Heart left ventricle (tissue), 16 donors: Measurements from ENCODE around the gene MSLN. TPM values are rescaled to one million over a fixed set of nuclear protein-coding genes. Genes with fewer than 3 reads are reported as not detected.

Experiments used
- ATAC-seq, 4 donors: fragments of 200-7000 bp; cut with Tn5 transposase; one replicate each; pipeline ENCODE4 v1.9.1; 2020 to 2022; ENCODE audit warnings: moderate library complexity in 4 of 4, mild to moderate bottlenecking in 3 of 4, moderate number of reproducible peaks in 1 of 4
- DNase-seq, 5 donors: peaks; one replicate each; pipeline ENCODE4 v3.0.0-alpha.2; 2020
- H3K27ac ChIP-seq, 12 donors: fragments of 200-600 bp; sonication (generic) in 4 of 12; one replicate each; pipeline versions ENCODE4 v1.5.0 to v1.8.0; 2016 to 2022; ENCODE audit warnings: mild to moderate bottlenecking in 2 of 12
- H3K27me3 ChIP-seq, 9 donors: fragments of 200-600 bp; sonication (generic) in 2 of 9; one replicate each; pipeline versions ENCODE4 v1.5.1 to v1.8.0; 2016 to 2022; ENCODE audit warnings: mild to moderate bottlenecking in 3 of 9
- H3K36me3 ChIP-seq, 9 donors: fragments of 200-600 bp; sonication (generic) in 2 of 9; one replicate each; pipeline versions ENCODE4 v1.5.0 to v1.8.0; 2018 to 2022; ENCODE audit warnings: mild to moderate bottlenecking in 2 of 9
- H3K4me1 ChIP-seq, 12 donors: fragments of 200-600 bp; sonication (generic) in 4 of 12; one replicate each; pipeline versions ENCODE4 v1.5.0 to v1.8.0; 2016 to 2022; ENCODE audit warnings: mild to moderate bottlenecking in 3 of 12
- H3K4me3 ChIP-seq, 12 donors: fragments of 200-600 bp; sonication (generic) in 4 of 12; one replicate each; pipeline versions ENCODE4 v1.5.0 to v1.8.0; 2017 to 2022; ENCODE audit warnings: mild to moderate bottlenecking in 9 of 12, moderate library complexity in 4 of 12
- H3K9me3 ChIP-seq, 12 donors: fragments of 200-600 bp; sonication (generic) in 4 of 12; one replicate each; pipeline versions ENCODE4 v1.5.0 to v1.8.0; 2016 to 2022; ENCODE audit warnings: mild to moderate bottlenecking in 1 of 12
- CTCF ChIP-seq, 12 donors: fragments of 200-600 bp; sonication (generic) in 4 of 12; IDR thresholded peaks; one replicate each; pipeline versions ENCODE4 v1.5.0 to v1.8.0; 2018 to 2022; ENCODE audit warnings: antibody characterized with exemption in 12 of 12, mild to moderate bottlenecking in 5 of 12
- POLR2A ChIP-seq, 2 donors: fragments of 450-650 bp; IDR thresholded peaks; one replicate each; pipeline ENCODE4 v1.6.1; 2017; ENCODE audit warnings: antibody characterized with exemption in 2 of 2, mild to moderate bottlenecking in 2 of 2, moderate library complexity in 2 of 2
- WGBS, 4 donors: extraction: QIAGEN DNeasy Blood & Tissue Kit in 2 of 4; methylation state at CpG; one replicate each; pipeline versions ENCODE4 v1.1.5 to v1.1.7; 2013 to 2018; 5-methylcytosine and 5-hydroxymethylcytosine counted together
- intact Hi-C, 10 donors: fragments of 100-400 bp; cut with DNase I; formaldehyde crosslinking; loops; one replicate each; pipeline versions ENCODE4 v1.11.1 to v1.14.2; 2022
- polyA plus RNA-seq, 2 donors: library from polyadenylated mRNA; stranded (reverse); fragments of 200-250 nt; gene quantifications; one replicate each; pipeline ENCODE4 v1.2.3, GENCODE V29; 2013
- total RNA-seq, 9 donors: library from RNA; depleted of rRNA in 2 of 9; stranded (reverse); fragments of >200 nt in 2 of 9; fragmentation: NEBNext Ultra II Directional in 3 of 9; extraction: Animal tissue kit (Norgen Biotek cat#: 25700) in 3 of 9; gene quantifications; one replicate each; pipeline versions ENCODE4 v1.1.0 to v1.2.4, GENCODE V29; 2016 to 2023
- donor health status: ischemic (EF 13 %, LVEDD 7.1; RV severe dilation, severe dysfunction).
- donor health status: healthy with polysubstance abuse.
- donor health status: DM: no; HTN: yes; CAD: no.
- donor health status: DM: no; HTN: no; CAD: no.
- donor health status: ischemic (EF 25% LVEDD 6.9; RV normal size, moderate dysfunction).
- donor health status: ischemic (EF 25% LVEDD 5.7; RV mildly dilated, moderate dysfunction).
- donor health status: healthy.
- donor health status: DM: yes; HTN: yes; CAD: no.
- donor health status: ischemic (EF 35%, LVEDD 5.7; RV mildly dilated, moderate dysfunction).
- donor health status: nonischemic (EF 11% LVEDD 7.7; RV severe dilation, severe dysfunction).
- donor health status: DM: yes; HTN: yes; CAD: no.
- donor health status: PGD.
- donor health status: ischemic (EF 29% LVEDD 5.4; RV normal size, mild dysfunction).
- donor health status: nonischemic (EF 23%, LVEDD 6.1; RV moderate dilation, normal function).

The MSLN gene
- total and polyA plus RNA-seq, 11 donors = 0.48 to 82.2 (median 0.50) TPM; not detected in 8

- 95 to 96% (median 96%) methylated on average over 12 of the region's 12 CpGs for WGBS, 4 donors
- H3K27ac ChIP-seq = no peak overlapping the region
- no peak overlapping the region for H3K4me3 ChIP-seq
- ATAC-seq (no peak), DNase-seq (no peak)
- peaks cover 0 to 12% (median 0%) of the 10 kb centered on the region in 9 donors for H3K27me3 ChIP-seq
- TF ChIP-seq CTCF (IDR thresholded peaks at IDR 0.05) = no peak
- no peak for TF ChIP-seq POLR2A (IDR thresholded peaks at IDR 0.05)
- H3K36me3 ChIP-seq = peaks cover 0 to 69% (median 57%) of the 10 kb centered on the region in 9 donors
- intact Hi-C loops = no loop called here
- no peaks in the 10 kb centered on the region for H3K9me3 ChIP-seq
- H3K4me1 ChIP-seq = peaks cover 5 to 19% (median 14%) of the 10 kb centered on the region in 12 donors
These were observed 28.2 kb upstream of the MSLN start for GRCh38 chr16:732332-732731.

DNA sequence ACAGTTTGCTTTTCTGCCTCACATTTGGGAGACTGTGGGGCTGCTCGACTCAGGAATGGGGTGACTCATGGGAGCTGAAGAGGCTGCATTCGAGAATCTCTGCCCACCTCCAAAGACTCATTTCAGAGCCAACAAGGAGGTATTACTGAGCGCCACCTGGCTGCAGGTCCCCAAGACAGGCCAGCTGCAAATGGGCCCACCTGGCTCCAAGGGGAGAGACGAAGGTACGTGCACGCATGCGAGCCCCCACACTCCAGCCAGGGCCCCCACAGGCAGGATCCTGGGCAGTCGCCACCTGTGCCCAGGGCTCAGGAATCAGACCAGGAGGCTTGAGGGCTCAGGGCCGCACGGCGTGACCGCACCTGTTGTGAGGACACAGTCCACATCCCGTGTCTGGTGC lies 27.6 kb upstream of the MSLN start:
- Histone ChIP-seq H3K27ac (no peak overlapping the region), H3K4me1 (peaks cover 0 to 13% (median 8%) of the 10 kb centered on the region in 12 donors), H3K27me3 (peaks cover 0 to 6% (median 0%) of the 10 kb centered on the region in 9 donors), H3K9me3 (no peaks in the 10 kb centered on the region), H3K36me3 (peaks cover 0 to 75% (median 63%) of the 10 kb centered on the region in 9 donors), H3K4me3 (no peak overlapping the region)
- WGBS, 4 donors = 90 to 92% (median 91%) methylated on average over 3 to 13 of the region's 13 CpGs
- TF ChIP-seq CTCF (IDR thresholded peaks at IDR 0.05) (no peak), POLR2A (IDR thresholded peaks at IDR 0.05) (no peak)
- ATAC-seq = no peak
- intact Hi-C loops = no loop called here
- DNase-seq = no peak

- peaks cover 0 to 6% (median 1%) of the 10 kb centered on the region in 12 donors for H3K4me1 ChIP-seq
- H3K36me3 ChIP-seq = peaks cover 0 to 78% (median 65%) of the 10 kb centered on the region in 9 donors
- ATAC-seq (no peak), DNase-seq (no peak)
- H3K9me3 ChIP-seq = no peaks in the 10 kb centered on the region
- peaks cover 0 to under 1% (median 0%) of the 10 kb centered on the region in 9 donors for H3K27me3 ChIP-seq
- WGBS, 4 donors = 81 to 86% (median 82%) methylated on average over 17 to 34 of the region's 34 CpGs
- H3K4me3 ChIP-seq = no peak overlapping the region
- intact Hi-C loops = no loop called here
- TF ChIP-seq POLR2A (IDR thresholded peaks at IDR 0.05) (no peak), CTCF (IDR thresholded peaks at IDR 0.05) (peak in 7 of 12 donors; percentile 8 to 44 (median 24))
- no peak overlapping the region for H3K27ac ChIP-seq
These were observed 26.9 kb upstream of the MSLN start for GRCh38 chr16:733382-734207.

- H3K36me3 ChIP-seq = peaks cover 0 to 78% (median 65%) of the 10 kb centered on the region in 9 donors
These were observed 26.1 kb upstream of the MSLN start for GRCh38 chr16:734208-734980.

More at GRCh38 chr16:734208-734980, 26.1 kb upstream of the MSLN start:
- DNase-seq (peak in 1 of 5 donors; percentile 19), ATAC-seq (no peak)
- Histone ChIP-seq H3K4me3 (no peak overlapping the region), H3K27me3 (no peaks in the 10 kb centered on the region), H3K9me3 (no peaks in the 10 kb centered on the region), H3K27ac (no peak overlapping the region), H3K4me1 (peaks cover 0 to 2% (median 0%) of the 10 kb centered on the region in 12 donors)
- intact Hi-C loops = no loop called here
- TF ChIP-seq POLR2A (IDR thresholded peaks at IDR 0.05) (no peak), CTCF (IDR thresholded peaks at IDR 0.05) (no peak)
- 90 to 94% (median 92%) methylated on average over 43 to 49 of the region's 49 CpGs for WGBS, 4 donors
